ENCODE measurements around the gene JPH4.
"Not testable (repeated sequence)": the region's sequence is repeated elsewhere in the genome, so short reads cannot be mapped to it uniquely, and the experiment has no call there.

JPH4 gene

DNA sequence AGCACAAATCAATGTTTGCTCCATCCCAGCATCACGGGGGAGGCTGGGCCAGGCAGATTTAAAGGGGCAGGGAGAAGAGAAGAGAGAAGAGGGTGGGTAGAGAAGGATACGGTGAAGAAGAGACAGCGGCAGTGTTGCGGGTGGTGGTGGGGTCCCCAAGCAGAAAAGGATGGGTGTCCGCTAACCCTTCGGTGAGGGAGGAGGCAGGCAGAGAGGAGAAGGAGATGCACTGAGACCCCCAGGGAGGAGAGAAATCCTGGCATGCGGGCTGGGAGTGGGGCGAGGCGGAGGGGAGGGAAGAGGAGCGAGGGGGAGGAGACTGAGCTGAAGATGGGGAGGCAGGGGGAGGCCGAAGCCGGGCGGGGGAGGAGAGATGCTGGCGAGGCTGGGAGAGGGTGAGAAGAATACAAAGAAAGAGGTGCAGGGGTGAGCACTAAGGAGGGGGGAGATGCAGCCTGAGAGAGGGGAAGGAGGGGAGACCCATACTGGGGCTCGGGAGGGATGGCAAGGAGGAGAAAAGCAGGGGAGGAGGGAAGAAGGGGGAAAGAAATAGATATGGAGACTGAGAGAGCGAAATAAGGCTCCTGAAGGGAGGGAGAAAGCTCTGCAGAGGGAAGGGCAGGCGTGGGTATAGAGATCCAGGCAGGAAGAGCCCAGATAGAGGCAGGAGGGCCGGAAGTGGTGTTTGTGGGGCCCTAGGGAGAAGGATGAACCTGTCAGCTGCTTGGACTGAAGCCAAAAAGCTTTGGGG is at the start of gene JPH4:
JPH4 (minus strand) TSS at position 231 of the 751 bp plus-strand sequence. CDS start 1,337 bp downstream, outside the sequence.
- no peak for DNase-seq

DNA sequence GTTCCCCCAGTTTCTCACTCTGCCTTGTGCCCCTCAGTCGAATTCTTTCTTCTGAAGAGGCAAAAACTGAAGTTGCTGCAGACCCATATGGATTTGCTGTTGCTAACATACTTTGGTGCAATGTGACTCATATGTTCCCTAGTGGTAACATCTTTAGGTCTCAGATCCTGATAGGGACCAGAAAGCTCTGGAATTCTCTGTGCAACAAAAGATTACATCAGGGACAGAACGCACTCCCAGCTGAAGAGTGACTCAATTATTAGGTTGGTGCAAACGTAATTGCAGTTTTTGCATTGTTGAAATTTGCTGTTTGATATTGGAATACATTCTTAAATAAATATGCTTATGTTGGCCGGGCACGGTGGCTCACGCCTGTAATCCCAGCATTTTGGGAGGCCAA is 49.4 kb upstream of the JPH4 start:
- no peak for DNase-seq

DNA sequence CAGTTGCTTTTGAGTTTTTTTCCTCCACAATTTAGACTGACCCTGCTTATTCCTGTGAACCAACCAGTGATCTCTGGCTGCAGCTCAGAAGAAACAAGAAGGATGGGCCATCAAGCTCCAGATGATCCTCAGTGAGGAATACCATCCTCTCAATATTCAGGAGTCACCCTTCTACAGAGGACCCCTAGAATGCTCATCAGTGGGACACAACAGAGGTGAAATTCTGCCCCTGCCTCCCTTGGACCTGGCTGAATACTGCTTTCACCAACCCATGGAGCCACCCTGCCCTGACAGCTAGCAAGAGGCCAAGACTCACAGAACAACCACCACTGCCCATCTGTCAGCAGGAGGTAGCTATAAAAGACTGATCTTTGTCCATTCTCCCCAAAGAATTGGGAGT is 48.4 kb upstream of the JPH4 start:
- DNase-seq = no peak

DNA sequence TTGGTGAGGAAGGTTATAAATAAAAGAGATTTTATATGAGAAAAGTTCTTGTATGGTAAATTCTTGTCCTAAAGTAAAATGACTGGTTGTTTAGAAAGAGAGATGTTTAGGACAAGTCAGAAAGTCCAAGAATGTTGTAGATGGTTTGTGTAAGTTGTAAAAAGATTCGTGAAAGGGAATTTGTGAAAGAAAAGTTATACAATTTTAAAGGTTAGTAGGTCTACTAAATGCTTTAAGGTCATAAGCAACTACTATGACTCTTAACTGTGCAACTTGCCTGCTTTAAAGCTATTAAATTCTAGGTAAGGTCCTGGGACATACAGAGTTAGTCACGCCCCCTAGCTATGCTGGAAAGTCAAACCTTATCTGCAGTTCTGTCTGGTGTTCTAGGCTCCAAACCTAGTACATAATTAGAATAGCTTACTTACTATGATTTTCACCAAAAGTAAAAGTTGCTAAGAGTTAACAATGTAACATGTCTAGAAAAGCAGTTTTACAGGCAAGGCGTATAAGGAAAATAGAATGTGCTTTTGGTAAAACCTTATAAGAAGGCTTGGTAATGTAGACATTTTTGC is 46.3 kb upstream of the JPH4 start:
- DNase-seq = no peak

DNA sequence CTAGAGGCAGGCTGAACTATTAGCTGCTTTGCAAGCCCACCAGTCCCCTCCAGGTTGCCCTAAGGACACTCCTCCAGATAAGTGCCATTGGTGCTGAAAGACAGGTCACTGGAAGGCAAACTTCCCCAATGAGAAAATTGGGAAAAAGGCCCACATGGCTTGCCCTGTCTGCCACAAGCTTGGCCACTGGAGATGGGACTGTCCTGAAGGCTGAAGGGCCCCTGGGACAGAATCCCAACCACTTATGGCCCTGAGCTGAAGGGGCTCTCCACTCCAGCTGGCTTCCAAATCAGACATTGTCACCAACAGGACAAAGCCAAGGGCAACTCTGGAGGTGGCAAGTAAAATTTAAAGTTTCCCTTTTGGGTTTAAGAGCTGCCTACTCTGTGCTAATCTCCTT is 45.4 kb upstream of the JPH4 start:
- no peak for DNase-seq

DNA sequence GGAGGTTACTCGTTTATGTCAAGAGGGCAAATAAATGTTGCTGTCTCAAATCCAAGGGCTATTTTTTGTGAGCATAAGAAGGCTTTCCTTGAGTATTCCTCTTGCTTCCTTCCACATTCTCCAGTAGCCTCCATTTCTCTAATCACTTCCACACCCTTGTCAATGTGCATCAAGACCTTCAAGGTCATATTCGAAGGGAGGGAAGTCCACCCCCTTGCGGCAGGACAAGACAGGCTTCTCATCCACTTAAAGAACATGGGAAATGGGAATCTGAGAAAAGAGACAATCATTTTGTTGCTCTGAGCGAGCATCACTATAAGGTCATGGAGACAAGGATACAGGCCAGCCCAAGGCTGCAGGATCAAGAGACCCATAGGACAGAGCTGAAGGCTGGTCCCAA is 44.4 kb upstream of the JPH4 start:
- DNase-seq = no peak

- DNase-seq = no peak
These were observed 43.5 kb upstream of the JPH4 start for GRCh38 chr14:23621932-23622730.

GRCh38 chr14:23621204-23621931 is 42.8 kb upstream of the JPH4 start:
- DNase-seq = no peak

DNA sequence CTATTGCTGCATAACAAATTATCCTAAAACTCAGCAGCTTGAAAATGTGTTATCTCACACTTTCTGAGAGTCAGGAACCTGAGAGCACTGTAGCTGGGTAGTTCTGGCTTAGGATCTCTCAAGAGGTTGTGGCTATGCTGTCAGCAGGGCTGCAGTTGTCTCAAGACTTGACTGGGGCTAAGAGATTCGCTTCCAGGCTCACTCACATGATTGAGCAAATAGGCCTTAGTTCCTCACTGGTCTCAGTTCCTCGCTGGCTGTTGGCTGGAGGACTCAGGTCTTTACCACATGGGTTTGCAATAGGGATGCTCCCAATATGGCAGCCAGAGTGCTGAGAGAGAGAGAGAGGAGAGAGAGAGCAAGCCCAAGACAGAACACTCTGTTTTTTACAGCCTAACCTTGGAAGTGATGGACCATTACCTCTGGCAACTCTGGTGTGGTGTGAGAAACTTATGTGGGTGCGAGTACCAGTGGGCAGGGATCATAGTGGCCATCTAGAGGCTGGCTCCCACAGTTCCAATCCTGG is 41.6 kb upstream of the JPH4 start:
- no peak for DNase-seq

GRCh38 chr14:23618415-23618988 is 39.9 kb upstream of the JPH4 start:
- no peak for DNase-seq

GRCh38 chr14:23617539-23617938 is 38.9 kb upstream of the JPH4 start:
- DNase-seq = no peak

DNA sequence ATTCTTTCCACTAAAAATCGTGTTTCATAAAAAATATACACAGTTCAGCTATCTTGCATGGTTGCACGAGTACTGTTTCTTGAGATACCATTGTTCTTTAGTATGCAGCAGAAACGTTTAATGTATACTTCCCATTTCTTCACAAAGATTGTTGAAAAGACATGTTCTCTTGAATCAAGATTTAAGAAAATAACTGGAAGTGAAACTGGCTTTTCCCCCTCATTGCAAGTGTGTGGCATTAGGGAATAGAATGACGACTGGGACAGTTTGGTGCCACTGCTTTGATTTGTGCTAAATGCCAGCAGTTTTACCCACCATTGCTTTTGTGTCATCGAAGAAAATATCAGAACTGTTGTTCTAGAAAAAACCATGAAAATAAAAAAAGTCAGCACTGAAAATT is 37.3 kb upstream of the JPH4 start:
- DNase-seq = no peak

DNA sequence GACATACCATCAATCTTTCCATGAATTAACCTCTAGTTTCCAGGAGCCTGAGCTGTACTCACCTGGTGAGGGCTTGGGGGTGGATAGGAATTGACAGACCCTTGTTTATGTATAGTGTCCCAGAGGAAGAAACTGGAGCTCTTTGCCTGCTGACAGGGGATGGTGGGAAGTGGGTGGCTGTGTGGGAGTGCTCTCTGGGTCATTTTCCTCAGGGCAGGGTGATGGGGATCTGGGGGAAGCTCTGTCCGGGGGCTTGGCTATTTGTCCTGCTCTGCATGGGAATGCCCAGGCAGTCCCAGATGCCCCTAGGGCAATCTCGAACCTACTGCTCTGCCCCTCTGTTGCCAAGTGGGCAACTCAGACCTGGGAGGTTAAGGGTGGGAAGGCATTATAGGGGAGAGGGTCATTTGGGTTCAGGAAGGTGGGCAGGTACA is 35.8 kb upstream of the JPH4 start:
- DNase-seq = no peak

- no peak for DNase-seq
These were observed 34.9 kb upstream of the JPH4 start for GRCh38 chr14:23613242-23614070.

DNA sequence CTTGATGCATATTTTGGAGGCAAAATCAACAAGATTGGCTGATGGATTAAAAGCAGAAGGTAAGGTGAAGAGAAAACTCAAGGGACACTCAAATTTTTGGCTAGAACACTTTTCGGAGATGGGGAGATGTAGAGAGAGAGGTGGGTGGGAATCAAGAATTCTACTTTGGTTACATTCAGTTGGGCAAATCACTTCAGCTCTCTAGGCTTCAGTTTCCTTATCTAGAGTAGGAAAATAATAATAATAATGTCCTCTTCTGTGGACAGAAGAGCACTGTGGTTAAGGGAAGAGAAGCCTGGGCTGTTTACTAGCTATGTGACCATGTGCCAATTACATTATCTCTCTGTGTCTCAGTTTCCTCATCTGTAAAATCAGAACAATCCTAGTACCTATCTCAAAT is 34.2 kb upstream of the JPH4 start:
- DNase-seq = no peak

DNA sequence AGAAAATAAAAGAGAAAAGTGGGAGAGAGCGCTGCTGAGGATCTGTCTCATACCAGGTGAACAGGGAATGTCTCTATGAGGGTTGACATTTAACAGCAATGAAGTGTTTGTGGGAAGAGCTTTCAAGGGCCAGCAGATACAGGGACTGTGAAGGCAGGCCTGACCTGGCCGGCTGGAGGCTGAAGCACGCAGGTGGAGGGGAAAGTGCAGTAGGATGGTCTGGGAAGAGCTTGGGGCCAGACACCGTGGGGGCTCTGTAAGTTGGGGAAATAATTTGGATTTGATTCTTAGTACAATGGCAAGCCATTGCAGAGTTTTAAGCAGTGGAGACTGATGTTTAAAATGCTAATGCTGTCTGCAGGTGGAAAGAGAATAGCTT is 33.8 kb upstream of the JPH4 start:
- no peak for DNase-seq

DNA sequence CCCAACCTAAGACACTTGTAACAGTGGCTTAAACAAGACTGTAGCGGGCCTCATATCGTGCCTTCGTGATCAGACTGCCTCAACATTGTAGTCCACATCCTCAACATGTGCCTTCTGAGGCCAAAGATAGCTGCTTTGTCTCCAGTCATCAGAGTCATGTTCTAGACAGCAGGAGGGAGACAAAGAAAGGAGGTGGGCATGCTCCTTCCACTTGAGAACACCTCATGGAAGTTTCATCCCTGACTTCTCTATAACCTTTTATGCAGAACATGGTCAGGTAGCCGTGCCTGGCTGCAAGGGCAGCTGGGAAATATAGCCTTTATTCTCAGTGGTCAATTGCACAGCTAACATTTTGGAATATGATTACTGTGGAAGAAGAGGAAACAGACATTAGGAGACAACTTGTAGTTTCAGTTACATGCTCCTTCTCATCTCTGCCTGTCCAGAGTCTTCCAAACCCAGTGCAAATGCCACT is 32.3 kb upstream of the JPH4 start:
- no peak for DNase-seq

GRCh38 chr14:23610090-23610814 is 31.7 kb upstream of the JPH4 start:
- no peak for DNase-seq

GRCh38 chr14:23609411-23610089 is 31.0 kb upstream of the JPH4 start:
- DNase-seq = not testable (repeated sequence)

DNA sequence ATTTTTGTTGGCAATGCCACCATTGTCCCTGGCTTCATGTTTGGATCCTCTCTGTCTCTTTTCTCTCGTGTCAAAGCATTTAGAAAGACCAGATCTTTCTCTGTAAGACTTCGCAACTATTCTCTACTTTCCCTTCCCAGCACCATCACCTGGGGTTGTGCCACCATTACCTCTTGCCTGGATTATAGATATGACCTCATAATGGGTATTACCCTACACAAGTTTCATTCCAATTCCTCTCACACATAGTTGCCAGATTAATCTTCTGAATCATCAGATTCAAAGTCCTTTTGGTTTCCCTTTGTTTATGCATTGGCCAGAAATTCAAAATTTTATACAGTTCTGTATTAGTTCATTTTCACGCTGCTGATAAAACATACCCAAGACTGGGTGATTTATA is 30.4 kb upstream of the JPH4 start:
- no peak for DNase-seq

Measured in left hindlimb (tissue), 1 donor.